Pancreas (tissue), 10 donors: Measurements from ENCODE around the gene TFPT. TPM values are rescaled to one million over a fixed set of nuclear protein-coding genes. Genes with fewer than 3 reads are reported as not detected.

Experiments
- ATAC-seq, 4 donors: fragments of 200-7000 bp; cut with Tn5 transposase; one replicate each; pipeline versions ENCODE4 v1.8.0 to v1.9.1; 2020; ENCODE audit warnings: mild to moderate bottlenecking in 4 of 4, moderate library complexity in 4 of 4
- DNase-seq, 6 donors: peaks; one replicate each; pipeline ENCODE4 v3.0.0-alpha.2; 2020
- FAIRE-seq: peaks from 2 replicates; lab custom pipeline; 2012; peaks lifted over from hg19 to GRCh38; lab: Jason Lieb, UNC
- H3K27ac ChIP-seq, 4 donors: fragments of 200-600 bp; sonication (generic); 1 replicate in 3 of 4; 2 replicates in 1 of 4; pipeline versions ENCODE4 v1.5.0 to v1.8.0; 2020
- H3K27me3 ChIP-seq, 4 donors: fragments of 200-600 bp; one replicate each; pipeline ENCODE4 v1.8.0; 2021
- H3K36me3 ChIP-seq, 3 donors: fragments of 200-600 bp; sonication (generic) in 1 of 3; one replicate each; pipeline versions ENCODE4 v1.5.0 to v1.8.0; 2020 to 2021
- H3K4me1 ChIP-seq, 3 donors: fragments of 200-600 bp; one replicate each; pipeline ENCODE4 v1.8.0; 2021
- H3K4me3 ChIP-seq, 4 donors: fragments of 200-600 bp; sonication (generic) in 2 of 4; one replicate each; pipeline versions ENCODE4 v1.5.0 to v1.8.0; 2020 to 2021
- H3K9me3 ChIP-seq, 4 donors: fragments of 200-600 bp; one replicate each; pipeline ENCODE4 v1.8.0; 2021
- CTCF ChIP-seq, 4 donors: fragments of 200-600 bp; sonication (generic) in 3 of 4; IDR thresholded peaks; one replicate each; pipeline versions ENCODE4 v1.5.0 to v1.8.0; 2021; ENCODE audit warnings: antibody characterized with exemption in 4 of 4
- WGBS, 2 donors: extraction: QIAGEN DNeasy Blood & Tissue Kit; methylation state at CpG; one replicate each; pipeline ENCODE4 v1.1.7; 2013; 5-methylcytosine and 5-hydroxymethylcytosine counted together
- intact Hi-C, 3 donors: fragments of 100-400 bp; cut with DNase I; formaldehyde crosslinking; loops; one replicate each; pipeline versions ENCODE4 v1.11.1 to v1.14.2; 2022
- polyA plus RNA-seq, 2 donors: library from polyadenylated mRNA; stranded (reverse); fragments of 200-250 nt; gene quantifications; one replicate each; pipeline ENCODE4 v1.2.3, GENCODE V29; 2013
- total RNA-seq, 6 donors: library from RNA; stranded (reverse); fragmentation: NEBNext Ultra II Directional in 4 of 6; extraction: Animal tissue kit (Norgen Biotek cat#: 25700) in 4 of 6; gene quantifications; one replicate each; pipeline versions ENCODE4 v1.2.1 to v1.2.4, GENCODE V29; 2021 to 2023
- donor health status: healthy with polysubstance abuse.
- donor health status: DM: no; HTN: no; CAD: no; lungs with moderate emphysema.
- donor health status: DM: no; HTN: no; CAD: no.
- donor health status: control.
- donor health status: control.
- donor health status: Bipolar disorder and iron deficiency.
- donor health status: DM: yes; HTN: yes; CAD: no.
- donor health status: DM: no; HTN: no; CAD: no.
- donor health status: DM: no; HTN: no; CAD: no.
- donor health status: DM: yes; HTN: yes; CAD: no.

Gene TFPT
- total and polyA plus RNA-seq, 8 donors = 3.8 to 16.6 (median 5.2) TPM

- DNase-seq = no peak
- no peaks in the 10 kb centered on the region for H3K4me1 ChIP-seq
- no peaks in the 10 kb centered on the region for H3K36me3 ChIP-seq
- H3K9me3 ChIP-seq = no peaks in the 10 kb centered on the region
- H3K27me3 ChIP-seq = peaks cover 0 to 5% (median 0%) of the 10 kb centered on the region in 4 donors
- no peak for TF ChIP-seq CTCF (IDR thresholded peaks at IDR 0.05)
- H3K27ac ChIP-seq = no peak within 1 kb of the TSS
- FAIRE-seq = no peak
- intact Hi-C loops = no loop called here
- no peak within 1 kb of the TSS for H3K4me3 ChIP-seq
- 61 to 73% methylated on average over 34 of the region's 34 CpGs for WGBS, 2 donors
- no peak for ATAC-seq
Measured at GRCh38 chr19:54063350-54064116, 51.9 kb downstream of the TFPT start, which contains the start of gene VSTM1. Gene VSTM1 (minus strand): TSS chr19:54063897. CDS start chr19:54063777, 120 bp downstream.

GRCh38 chr19:54062643-54063042 is 52.8 kb downstream of the TFPT start:
- no peaks in the 10 kb centered on the region for H3K36me3 ChIP-seq
- no peak for DNase-seq
- H3K4me1 ChIP-seq = no peaks in the 10 kb centered on the region
- peaks cover 0 to 5% (median 0%) of the 10 kb centered on the region in 4 donors for H3K27me3 ChIP-seq
- ATAC-seq = peak in 1 of 4 donors; percentile 36
- 50 to 56% methylated on average over 9 of the region's 9 CpGs for WGBS, 2 donors
- H3K9me3 ChIP-seq = no peaks in the 10 kb centered on the region
- intact Hi-C loops = no loop called here
- no peak overlapping the region for H3K4me3 ChIP-seq
- H3K27ac ChIP-seq = no peak overlapping the region
- TF ChIP-seq CTCF (IDR thresholded peaks at IDR 0.05) = no peak
- no peak for FAIRE-seq

Other genes with a start within 250 kb of the TFPT start
- gene MYADM, start 247.8 kb downstream of the TFPT start, total RNA-seq = 10 to 100 TPM; 21.5 to 57.6 (median 31.0) TPM
- 10 to 100 TPM; 14.0 to 40.6 TPM for gene MYADM, start 247.8 kb downstream of the TFPT start, polyA plus RNA-seq
- under 1 TPM in 5 of 6 donors, not detected in 1; 0.16 to 0.38 (median 0.18) TPM for gene PRKCG, start 233.5 kb downstream of the TFPT start, total RNA-seq
- 1 to 10 TPM in 1 of 2 donors, under 1 TPM in 1; 0.99 to 2.2 TPM for gene PRKCG, start 233.5 kb downstream of the TFPT start, polyA plus RNA-seq
- under 1 TPM in 2 of 6 donors, not detected in 4; 0.04 to 0.09 TPM for gene CACNG7, start 206.4 kb downstream of the TFPT start, total RNA-seq
- under 1 TPM; 0.02 to 0.08 TPM for gene CACNG7, start 206.4 kb downstream of the TFPT start, polyA plus RNA-seq
- gene CACNG8, start 152.7 kb downstream of the TFPT start, total RNA-seq = under 1 TPM in 5 of 6 donors, not detected in 1; under 0.01 to 0.06 (median 0.03) TPM
- gene CACNG8, start 152.7 kb downstream of the TFPT start, polyA plus RNA-seq = under 1 TPM; 0.02 to 0.04 TPM
- not detected for gene CACNG6, start 124.0 kb downstream of the TFPT start, total RNA-seq
- gene CACNG6, start 124.0 kb downstream of the TFPT start, polyA plus RNA-seq = not detected
- not detected for gene VSTM1, start 51.8 kb downstream of the TFPT start, total RNA-seq
- not detected for gene VSTM1, start 51.8 kb downstream of the TFPT start, polyA plus RNA-seq
- not detected for gene TARM1, start 34.3 kb downstream of the TFPT start, total RNA-seq
- not detected for gene TARM1, start 34.3 kb downstream of the TFPT start, polyA plus RNA-seq
- 1 to 10 TPM in 2 of 6 donors, under 1 TPM in 3, not detected in 1; 0.41 to 3.2 (median 0.84) TPM for gene OSCAR, start 14.9 kb downstream of the TFPT start, total RNA-seq
- gene OSCAR, start 14.9 kb downstream of the TFPT start, polyA plus RNA-seq = 1 to 10 TPM; 1.0 to 1.1 TPM
- gene NDUFA3, start 12.8 kb downstream of the TFPT start, total RNA-seq = 10 to 100 TPM; 27.7 to 52.1 (median 45.1) TPM
- gene NDUFA3, start 12.8 kb downstream of the TFPT start, polyA plus RNA-seq = 100 to 1,000 TPM; 107 to 166 TPM
- gene PRPF31, start 97 bp upstream of the TFPT start, total RNA-seq = 10 to 100 TPM; 14.4 to 27.2 (median 19.5) TPM
- 10 to 100 TPM; 45.0 to 47.1 TPM for gene PRPF31, start 97 bp upstream of the TFPT start, polyA plus RNA-seq
- gene CNOT3, start 22.1 kb upstream of the TFPT start, total RNA-seq = 10 to 100 TPM; 16.8 to 28.5 (median 21.3) TPM
- gene CNOT3, start 22.1 kb upstream of the TFPT start, polyA plus RNA-seq = 10 to 100 TPM; 39.0 to 40.0 TPM
- 1 to 10 TPM; 2.1 to 5.1 (median 4.4) TPM for gene LENG1, start 44.1 kb upstream of the TFPT start, total RNA-seq
- 1 to 10 TPM; 9.6 to 9.7 TPM for gene LENG1, start 44.1 kb upstream of the TFPT start, polyA plus RNA-seq
- 10 to 100 TPM; 51.8 to 66.5 (median 56.2) TPM for gene TMC4, start 57.5 kb upstream of the TFPT start, total RNA-seq
- gene TMC4, start 57.5 kb upstream of the TFPT start, polyA plus RNA-seq = 10 to 100 TPM; 80.0 to 88.9 TPM
- 10 to 100 TPM; 18.8 to 47.2 (median 27.3) TPM for gene MBOAT7, start 73.9 kb upstream of the TFPT start, total RNA-seq
- 10 to 100 TPM; 32.6 to 34.7 TPM for gene MBOAT7, start 73.9 kb upstream of the TFPT start, polyA plus RNA-seq
- gene TSEN34, start 75.7 kb upstream of the TFPT start, total RNA-seq = 10 to 100 TPM; 16.8 to 24.7 (median 19.4) TPM
- 10 to 100 TPM; 19.5 to 33.3 TPM for gene TSEN34, start 75.7 kb upstream of the TFPT start, polyA plus RNA-seq
- 1,000 to 10,000 TPM in 4 of 6 donors, 100 to 1,000 TPM in 2; 815 to 1,921 (median 1,191) TPM for gene RPS9, start 85.2 kb upstream of the TFPT start, total RNA-seq
- 1,000 to 10,000 TPM; 2,302 to 2,340 TPM for gene RPS9, start 85.2 kb upstream of the TFPT start, polyA plus RNA-seq
- 1 to 10 TPM in 3 of 6 donors, under 1 TPM in 3; 0.47 to 5.6 (median 1.6) TPM for gene LILRB3, start 107.3 kb upstream of the TFPT start, total RNA-seq
- 1 to 10 TPM; 1.3 to 2.4 TPM for gene LILRB3, start 107.3 kb upstream of the TFPT start, polyA plus RNA-seq
- 1 to 10 TPM in 2 of 6 donors, under 1 TPM in 4; 0.20 to 2.4 (median 0.62) TPM for gene LILRA6, start 127.1 kb upstream of the TFPT start, total RNA-seq
- gene LILRA6, start 127.1 kb upstream of the TFPT start, polyA plus RNA-seq = under 1 TPM; 0.31 to 0.38 TPM
- 1 to 10 TPM in 3 of 6 donors, under 1 TPM in 3; 0.23 to 3.1 (median 1.1) TPM for gene LILRB5, start 141.6 kb upstream of the TFPT start, total RNA-seq
- 1 to 10 TPM in 1 of 2 donors, under 1 TPM in 1; 0.56 to 1.4 TPM for gene LILRB5, start 141.6 kb upstream of the TFPT start, polyA plus RNA-seq
- gene LILRB2, start 165.5 kb upstream of the TFPT start, total RNA-seq = 1 to 10 TPM in 3 of 6 donors, under 1 TPM in 3; 0.19 to 3.9 (median 1.2) TPM
- 1 to 10 TPM; 1.4 to 1.6 TPM for gene LILRB2, start 165.5 kb upstream of the TFPT start, polyA plus RNA-seq
- gene LILRA5, start 197.5 kb upstream of the TFPT start, total RNA-seq = 1 to 10 TPM in 2 of 6 donors, under 1 TPM in 4; 0.20 to 1.7 (median 0.51) TPM
- gene LILRA5, start 197.5 kb upstream of the TFPT start, polyA plus RNA-seq = 1 to 10 TPM in 1 of 2 donors, under 1 TPM in 1; 0.34 to 1.1 TPM
- 1 to 10 TPM in 1 of 6 donors, under 1 TPM in 1, not detected in 4; 0.24 to 2.4 TPM for gene LILRA4, start 223.5 kb upstream of the TFPT start, total RNA-seq
- gene LILRA4, start 223.5 kb upstream of the TFPT start, polyA plus RNA-seq = not detected
- gene LAIR1, start 249.3 kb upstream of the TFPT start, total RNA-seq = 10 to 100 TPM in 2 of 6 donors, 1 to 10 TPM in 3, under 1 TPM in 1; 0.69 to 33.1 (median 4.8) TPM
- 1 to 10 TPM; 1.7 to 3.1 TPM for gene LAIR1, start 249.3 kb upstream of the TFPT start, polyA plus RNA-seq